Neural crest cell (in vitro differentiated cells): ENCODE data around the gene RHOB. TPM values are rescaled to one million over a fixed set of nuclear protein-coding genes. Genes with fewer than 3 reads are reported as not detected.
A peak's percentile ranks its signal among the peaks of the same experiment; 100 is the strongest.

Source experiments
- DNase-seq: peaks from one replicate; pipeline ENCODE4 v3.0.0; 2021; ENCODE audit warnings: low read depth, mixed read lengths, low spot score
- H3K27ac Mint-ChIP-seq: one replicate; pipeline ENCODE4 v1.8.0; 2021; ENCODE audit warnings: mild to moderate bottlenecking, mixed read lengths; ENCODE audit not compliant: unreplicated experiment
- H3K27me3 Mint-ChIP-seq: 2 replicates; pipeline ENCODE4 v1.8.0; 2021; ENCODE audit warnings: low read depth, mild to moderate bottlenecking, mixed read lengths
- H3K36me3 Mint-ChIP-seq: 2 replicates; pipeline ENCODE4 v1.8.0; 2021; ENCODE audit warnings: low read depth, mild to moderate bottlenecking, mixed read lengths
- H3K4me1 Mint-ChIP-seq: 2 replicates; pipeline ENCODE4 v1.8.0; 2021; ENCODE audit warnings: mixed read lengths
- H3K4me3 Mint-ChIP-seq: one replicate; pipeline ENCODE4 v1.8.0; 2021; ENCODE audit warnings: mild to moderate bottlenecking, mixed read lengths
- H3K9me3 Mint-ChIP-seq: 2 replicates; pipeline ENCODE4 v1.8.0; 2021; ENCODE audit warnings: mixed read lengths
- CTCF ChIP-seq: fragments of 200-600 bp; sonication (generic); conservative IDR thresholded peaks from 2 replicates; pipeline ENCODE4 v1.5.0; 2021; ENCODE audit warnings: antibody characterized with exemption, mild to moderate bottlenecking
- total RNA-seq: library from RNA; stranded (reverse); gene quantifications from 2 replicates; pipeline ENCODE4 v1.2.1, GENCODE V29; 2021

The RHOB gene
- total RNA-seq, 1 donor from 2014 or later, result 146 TPM

DNA sequence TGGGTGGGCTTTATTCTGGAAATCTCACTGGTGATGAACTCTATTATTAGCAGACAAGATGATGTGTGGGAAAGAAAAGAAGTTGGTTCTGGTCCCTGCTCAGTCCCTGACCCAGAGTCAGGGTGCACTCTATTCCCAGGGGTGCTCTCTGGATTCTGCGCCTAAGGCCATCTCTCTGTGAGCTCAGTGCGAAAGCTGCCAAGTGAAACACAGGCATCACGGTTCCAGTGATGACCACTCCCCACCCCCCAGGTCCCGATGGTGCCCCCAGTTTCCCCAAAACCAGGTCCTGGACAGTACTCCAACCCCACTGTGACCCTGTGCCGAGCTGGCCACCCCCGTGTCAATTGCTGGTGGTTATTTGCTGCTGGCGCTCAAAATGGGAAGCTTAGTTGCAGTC is 30.1 kb downstream of the RHOB start:
- Mint-ChIP-seq H3K36me3 (peaks cover 4% of the 10 kb centered on the region), H3K4me1 (peaks cover 48% of the 10 kb centered on the region)

GRCh38 chr2:20478961-20479360 is 32.1 kb downstream of the RHOB start:
- no peak for DNase-seq
- Mint-ChIP-seq H3K27me3 (no peaks in the 10 kb centered on the region), H3K4me3 (no peak overlapping the region), H3K27ac (peak overlapping the region; percentile 13), H3K9me3 (peaks cover 13% of the 10 kb centered on the region), H3K4me1 (peaks cover 37% of the 10 kb centered on the region), H3K36me3 (peaks cover 4% of the 10 kb centered on the region)
- no peak for TF ChIP-seq CTCF

More for the DNA sequence above, 30.1 kb downstream of the RHOB start:
- peaks cover 13% of the 10 kb centered on the region for H3K9me3 Mint-ChIP-seq
- H3K4me3 Mint-ChIP-seq, result no peak overlapping the region
- TF ChIP-seq CTCF, result no peak
- no peak overlapping the region for H3K27ac Mint-ChIP-seq
- H3K27me3 Mint-ChIP-seq, result no peaks in the 10 kb centered on the region
- DNase-seq, result no peak

GRCh38 chr2:20479835-20480234 is 33.0 kb downstream of the RHOB start:
- Mint-ChIP-seq H3K36me3 (peaks cover 4% of the 10 kb centered on the region), H3K4me3 (no peak overlapping the region), H3K27ac (no peak overlapping the region), H3K27me3 (no peaks in the 10 kb centered on the region), H3K4me1 (peaks cover 33% of the 10 kb centered on the region), H3K9me3 (peaks cover 9% of the 10 kb centered on the region)
- no peak for TF ChIP-seq CTCF
- DNase-seq, result no peak

DNA sequence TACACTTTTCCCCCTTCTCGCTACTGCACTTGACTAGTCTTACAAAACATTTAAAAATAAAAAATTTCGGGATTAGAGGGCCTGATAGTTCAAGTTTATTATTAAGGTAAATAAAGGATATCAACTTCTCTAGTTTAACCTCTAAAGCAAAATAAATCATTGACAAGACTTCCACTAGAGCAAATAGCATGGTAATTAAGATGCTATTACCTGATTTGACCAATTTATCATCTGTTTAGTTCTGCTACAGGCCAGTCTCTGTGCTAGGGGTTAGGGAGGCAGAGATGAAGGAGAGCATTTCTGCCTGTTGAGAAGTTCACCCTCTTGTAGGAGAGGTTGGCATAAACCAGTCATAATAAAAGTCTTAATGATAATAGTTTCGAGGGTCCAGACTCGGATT is 34.0 kb downstream of the RHOB start:
- Mint-ChIP-seq H3K4me1 (peaks cover 25% of the 10 kb centered on the region), H3K4me3 (no peak overlapping the region), H3K9me3 (peaks cover 7% of the 10 kb centered on the region), H3K36me3 (peaks cover 4% of the 10 kb centered on the region), H3K27me3 (no peaks in the 10 kb centered on the region), H3K27ac (no peak overlapping the region)
- no peak for DNase-seq
- no peak for TF ChIP-seq CTCF

- no peaks in the 10 kb centered on the region for H3K27me3 Mint-ChIP-seq
- peaks cover 4% of the 10 kb centered on the region for H3K36me3 Mint-ChIP-seq
- DNase-seq, result no peak
- H3K27ac Mint-ChIP-seq, result no peak overlapping the region
- no peak for TF ChIP-seq CTCF
- H3K9me3 Mint-ChIP-seq, result peaks cover 4% of the 10 kb centered on the region
- H3K4me3 Mint-ChIP-seq, result no peak overlapping the region
- peaks cover 23% of the 10 kb centered on the region for H3K4me1 Mint-ChIP-seq
Measured at GRCh38 chr2:20481798-20482405, 35.0 kb downstream of the RHOB start.
